Thyroid gland (tissue), 4 donors: ENCODE data around the gene CACNA2D3. TPM values are rescaled to one million over a fixed set of nuclear protein-coding genes. Genes with fewer than 3 reads are reported as not detected.

Experiments
- DNase-seq, 2 donors: peaks; one replicate each; pipeline ENCODE4 v3.0.0-alpha.2; 2019
- H3K27ac ChIP-seq, 3 donors: fragments of 200-600 bp; sonication (generic); 1 replicate in 2 of 3; 2 replicates in 1 of 3; pipeline ENCODE4 v1.5.1; 2016 to 2019; ENCODE audit warnings: mild to moderate bottlenecking in 1 of 3, moderate library complexity in 1 of 3
- H3K27me3 ChIP-seq: fragments of 200-600 bp; sonication (generic); one replicate; pipeline ENCODE4 v1.5.1; 2019
- H3K36me3 ChIP-seq, 2 donors: fragments of 200-600 bp; sonication (generic); one replicate each; pipeline ENCODE4 v1.5.1; 2016 to 2019
- H3K4me1 ChIP-seq, 2 donors: fragments of 200-600 bp; sonication (generic); one replicate each; pipeline ENCODE4 v1.5.1; 2017 to 2019
- H3K4me3 ChIP-seq, 3 donors: fragments of 200-600 bp; sonication (generic); replicated peaks in 1 of 3; 1 replicate in 2 of 3; 2 replicates in 1 of 3; pipeline ENCODE4 v1.5.1; 2016; ENCODE audit warnings: mild to moderate bottlenecking in 1 of 3
- H3K9me3 ChIP-seq: fragments of 200-600 bp; sonication (generic); one replicate; pipeline ENCODE4 v1.5.1; 2017
- CTCF ChIP-seq, 6 experiments: fragments of 200-600 bp in 3 of 6; fragments of 450-650 bp in 3 of 6; sonication (generic) in 3 of 6; IDR thresholded peaks; one replicate each; pipeline ENCODE4 v1.5.1; 2016 to 2019; ENCODE audit warnings: antibody characterized with exemption in 6 of 6, mild to moderate bottlenecking in 2 of 6, inconsistent platforms in 1 of 6, moderate library complexity in 1 of 6
- POLR2A ChIP-seq, 2 donors: fragments of 450-650 bp; IDR thresholded peaks; one replicate each; pipeline ENCODE4 v1.6.1; 2017; ENCODE audit warnings: antibody characterized with exemption in 2 of 2, mild to moderate bottlenecking in 2 of 2, moderate library complexity in 1 of 2
- WGBS, 2 donors: methylation state at CpG; one replicate each; pipeline ENCODE4 v1.1.5; 2017; 5-methylcytosine and 5-hydroxymethylcytosine counted together
- intact Hi-C: fragments of 100-400 bp; cut with DNase I; formaldehyde crosslinking; loops from one replicate; pipeline ENCODE4 v1.15.1; 2023
- total RNA-seq, 4 donors: library from RNA; depleted of rRNA; stranded (reverse); fragments of >200 nt; gene quantifications; one replicate each; pipeline ENCODE4 v1.2.3, GENCODE V29; 2016

Gene CACNA2D3
- total RNA-seq, 4 donors from 2014 or later: 2.9 to 4.8 (median 4.5) TPM

GRCh38 chr3:55078876-55079275, 956.5 kb downstream of the CACNA2D3 start:
- no peaks in the 10 kb centered on the region for H3K36me3 ChIP-seq
- H3K27me3 ChIP-seq: no peaks in the 10 kb centered on the region
- H3K4me1 ChIP-seq: no peaks in the 10 kb centered on the region
- no peak for DNase-seq
- H3K9me3 ChIP-seq: no peaks in the 10 kb centered on the region
- TF ChIP-seq POLR2A (IDR thresholded peaks at IDR 0.05): no peak
- no peak for TF ChIP-seq CTCF (IDR thresholded peaks at IDR 0.05)
- WGBS, 2 donors: 82 to 90% methylated on average over 7 of the region's 7 CpGs
- intact Hi-C loops: no loop called here
- no peak overlapping the region for H3K27ac ChIP-seq
- H3K4me3 ChIP-seq: no peak overlapping the region

GRCh38 chr3:55085231-55085630, 962.9 kb downstream of the CACNA2D3 start:
- no peaks in the 10 kb centered on the region for H3K36me3 ChIP-seq
- H3K9me3 ChIP-seq: no peaks in the 10 kb centered on the region
- DNase-seq: no peak
- no peak overlapping the region for H3K27ac ChIP-seq
- intact Hi-C loops: no loop called here
- H3K4me1 ChIP-seq: no peaks in the 10 kb centered on the region
- no peak for TF ChIP-seq POLR2A (IDR thresholded peaks at IDR 0.05)
- no peak for TF ChIP-seq CTCF (IDR thresholded peaks at IDR 0.05)
- no peaks in the 10 kb centered on the region for H3K27me3 ChIP-seq
- WGBS, 2 donors: 74 to 77% methylated on average over 5 of the region's 5 CpGs
- H3K4me3 ChIP-seq: no peak overlapping the region

DNA sequence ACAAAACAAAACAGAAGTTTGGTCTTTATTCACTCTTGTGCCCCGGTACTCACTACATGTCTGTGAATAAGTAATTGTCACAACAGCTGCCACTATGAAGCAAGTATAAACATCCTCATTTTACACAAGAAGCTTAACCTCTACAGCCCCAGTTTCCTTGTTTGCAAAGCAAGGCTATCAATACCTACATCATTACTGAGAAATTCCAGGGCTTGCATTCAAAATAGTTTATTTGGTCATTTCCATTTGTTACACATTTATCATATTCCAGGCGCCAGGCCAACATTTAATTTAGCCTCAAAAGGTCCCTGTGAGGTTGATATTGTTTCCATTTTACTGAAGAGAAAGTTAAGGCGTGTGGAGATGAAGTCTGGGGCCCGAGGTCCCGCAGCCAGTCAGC, 966.9 kb downstream of the CACNA2D3 start:
- H3K9me3 ChIP-seq: no peaks in the 10 kb centered on the region
- intact Hi-C loops: no loop called here
- H3K27ac ChIP-seq: no peak overlapping the region
- H3K4me1 ChIP-seq: no peaks in the 10 kb centered on the region
- H3K27me3 ChIP-seq: no peaks in the 10 kb centered on the region
- no peak for DNase-seq
- TF ChIP-seq CTCF (IDR thresholded peaks at IDR 0.05) (no peak), POLR2A (IDR thresholded peaks at IDR 0.05) (no peak)
- WGBS, 2 donors: 65 to 68% methylated on average over 5 of the region's 5 CpGs
- H3K36me3 ChIP-seq: no peaks in the 10 kb centered on the region
- no peak overlapping the region for H3K4me3 ChIP-seq

DNA sequence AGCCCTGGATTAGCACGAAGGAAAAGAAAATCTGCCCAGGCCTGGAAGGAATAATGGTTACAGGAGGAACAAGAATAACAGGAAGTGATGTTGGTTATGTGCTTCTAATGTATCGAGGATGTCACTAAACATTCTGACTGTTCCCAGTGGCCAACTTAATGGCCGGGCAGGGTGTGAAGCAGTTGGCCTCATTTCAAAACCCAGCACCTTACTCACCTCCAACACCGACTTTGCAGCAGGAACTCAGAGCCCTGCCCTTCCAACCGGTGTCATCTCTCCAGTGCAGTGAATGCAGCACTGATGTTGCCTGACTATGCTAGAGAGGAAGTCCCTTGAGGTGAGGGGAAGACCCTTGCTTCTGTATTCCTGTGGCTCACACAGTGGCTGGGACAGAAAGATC, 967.9 kb downstream of the CACNA2D3 start:
- no peak for TF ChIP-seq POLR2A (IDR thresholded peaks at IDR 0.05)
- TF ChIP-seq CTCF (IDR thresholded peaks at IDR 0.05): no peak
- Histone ChIP-seq H3K9me3 (no peaks in the 10 kb centered on the region), H3K36me3 (no peaks in the 10 kb centered on the region), H3K27ac (no peak overlapping the region), H3K4me1 (no peaks in the 10 kb centered on the region), H3K4me3 (no peak overlapping the region), H3K27me3 (no peaks in the 10 kb centered on the region)
- intact Hi-C loops: no loop called here
- no peak for DNase-seq
- WGBS, 2 donors: 51 to 61% methylated on average over 5 of the region's 5 CpGs

DNA sequence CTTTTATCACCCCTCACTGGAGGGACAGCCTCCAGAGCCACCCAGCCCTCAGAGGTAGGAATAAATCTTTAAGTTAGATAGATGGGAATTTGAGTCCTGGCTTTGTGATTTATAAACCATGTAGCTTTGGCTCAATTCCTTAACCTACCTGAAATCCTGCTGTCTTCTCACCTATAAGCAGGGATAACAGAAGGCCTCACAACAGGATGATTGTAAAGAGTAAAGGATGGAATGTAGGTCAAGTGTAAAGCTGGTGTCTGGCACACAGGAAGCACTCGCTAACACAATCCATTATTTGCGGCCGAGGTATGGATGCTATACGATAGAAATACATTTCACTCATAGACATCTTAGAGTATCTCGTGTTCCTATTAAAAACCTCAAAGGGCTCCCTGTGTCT, 968.4 kb downstream of the CACNA2D3 start:
- no peak for TF ChIP-seq CTCF (IDR thresholded peaks at IDR 0.05)
- TF ChIP-seq POLR2A (IDR thresholded peaks at IDR 0.05): no peak
- no peak overlapping the region for H3K4me3 ChIP-seq
- 93 to 96% methylated on average over 5 of the region's 5 CpGs for WGBS, 2 donors
- no peaks in the 10 kb centered on the region for H3K36me3 ChIP-seq
- DNase-seq: no peak
- no peaks in the 10 kb centered on the region for H3K4me1 ChIP-seq
- intact Hi-C loops: no loop called here
- no peaks in the 10 kb centered on the region for H3K27me3 ChIP-seq
- no peak overlapping the region for H3K27ac ChIP-seq
- H3K9me3 ChIP-seq: no peaks in the 10 kb centered on the region
